Middle frontal gyrus (tissue), 1 donor: ENCODE results near the gene RPP40.
"Not testable (repeated sequence)": the region's sequence is repeated elsewhere in the genome, so short reads cannot be mapped to it uniquely, and the experiment has no call there.

Experiments used
- DNase-seq: peaks from one replicate; pipeline ENCODE4 v3.0.0-alpha.2; 2015; ENCODE audit warnings: low spot score; ENCODE audit errors: extremely low spot score

Gene RPP40

DNA sequence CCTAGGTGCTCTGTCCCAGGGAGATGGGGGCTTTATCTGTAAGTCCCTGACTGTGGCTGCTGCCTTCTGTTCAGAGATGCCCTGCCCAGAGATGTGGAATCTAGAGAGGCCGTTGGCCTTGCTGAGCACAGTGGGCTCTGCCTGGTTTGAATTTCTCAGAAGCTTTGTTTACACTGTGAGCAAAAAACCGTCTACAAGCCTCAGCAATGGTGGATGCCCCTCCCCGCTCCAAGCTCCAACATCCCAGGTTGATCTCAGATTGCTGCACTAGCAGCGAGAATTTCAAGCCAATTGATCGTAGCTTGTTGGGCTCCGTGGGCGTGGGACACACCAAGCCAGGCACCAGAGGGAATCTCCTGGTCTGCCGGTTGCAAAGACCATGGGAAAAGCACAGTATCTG lies 16.3 kb upstream of the RPP40 start:
- no peak for DNase-seq

DNA sequence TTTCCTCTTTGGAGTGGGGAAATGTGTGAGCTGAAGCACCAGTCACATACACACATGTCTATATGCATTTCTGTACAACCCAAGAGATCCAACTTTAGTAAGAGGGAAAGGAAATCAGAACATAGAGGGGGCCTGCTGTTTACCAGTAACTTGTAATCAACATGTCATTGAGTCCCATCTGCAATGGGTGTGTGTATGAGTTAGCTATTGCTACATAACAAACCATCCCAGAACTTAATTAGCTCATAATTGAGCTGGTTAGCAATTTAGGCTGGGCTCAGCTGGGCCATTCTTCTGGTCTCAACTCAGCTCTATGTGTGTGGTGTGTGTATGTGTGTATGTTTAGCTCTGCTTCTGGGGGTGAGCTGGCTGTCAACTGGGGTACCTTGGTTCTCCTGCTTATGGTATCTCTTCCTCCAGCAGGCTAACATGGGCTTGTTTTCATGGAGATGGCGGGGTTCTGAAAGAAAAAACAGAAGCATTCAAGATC lies 10.3 kb upstream of the RPP40 start:
- DNase-seq: no peak

DNA sequence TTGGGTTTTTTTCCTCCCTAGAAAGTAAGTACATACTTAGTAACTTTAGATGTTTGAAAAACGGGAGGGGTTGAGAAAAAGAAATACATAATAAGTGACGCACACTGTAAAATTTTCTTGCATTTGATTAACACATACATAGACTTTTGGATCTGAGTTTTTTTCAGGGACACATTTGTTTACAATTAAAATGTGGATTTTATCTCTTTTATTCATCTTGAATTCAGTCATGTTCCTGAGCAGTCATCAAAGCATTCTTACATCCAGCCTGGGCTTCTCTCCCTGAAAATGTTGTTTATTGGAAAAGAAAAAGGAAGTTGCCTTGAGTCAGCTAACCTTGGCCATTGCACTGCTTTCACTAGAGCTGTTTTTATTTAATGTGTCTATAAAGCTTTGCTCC lies 8.7 kb upstream of the RPP40 start:
- DNase-seq: no peak

DNA sequence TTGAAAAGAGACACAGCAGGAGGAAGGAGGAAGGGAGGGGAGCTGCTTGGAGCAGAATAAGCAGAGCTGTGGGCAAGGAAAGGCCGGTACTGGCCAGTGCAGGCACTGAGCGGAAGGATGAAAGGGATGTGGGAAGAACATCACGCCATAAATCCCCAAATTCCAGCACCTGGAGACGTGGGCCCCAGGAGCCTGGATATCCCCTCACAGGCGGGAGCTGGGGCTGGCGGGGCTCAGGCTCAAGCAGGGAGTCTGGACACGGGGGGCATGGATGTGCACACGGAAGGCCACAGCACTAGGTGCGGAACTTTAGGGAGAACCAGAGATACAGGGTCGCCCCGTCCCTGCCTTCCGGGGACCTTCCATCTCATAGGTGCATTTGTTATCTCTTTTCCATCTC lies 7.5 kb upstream of the RPP40 start:
- DNase-seq: no peak

DNA sequence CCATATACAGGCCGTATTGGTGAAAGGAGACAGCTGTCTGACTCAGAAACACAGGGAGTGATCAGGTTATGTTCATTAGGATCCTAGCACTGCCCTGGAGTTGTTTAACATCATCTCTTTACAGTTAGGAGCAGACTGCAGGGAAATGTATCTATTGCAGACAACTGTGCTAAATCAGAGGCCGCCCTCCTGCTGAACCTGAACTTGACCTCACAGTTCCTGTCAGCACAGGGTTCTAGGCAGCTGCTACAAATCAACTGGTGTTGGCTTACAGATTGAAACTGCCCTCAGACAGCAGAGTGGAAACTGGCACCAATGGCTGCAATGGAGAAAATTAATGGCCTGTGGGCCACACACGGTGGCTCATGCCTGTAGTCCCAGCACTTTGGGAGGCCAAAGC lies 3.7 kb upstream of the RPP40 start:
- DNase-seq: no peak

DNA sequence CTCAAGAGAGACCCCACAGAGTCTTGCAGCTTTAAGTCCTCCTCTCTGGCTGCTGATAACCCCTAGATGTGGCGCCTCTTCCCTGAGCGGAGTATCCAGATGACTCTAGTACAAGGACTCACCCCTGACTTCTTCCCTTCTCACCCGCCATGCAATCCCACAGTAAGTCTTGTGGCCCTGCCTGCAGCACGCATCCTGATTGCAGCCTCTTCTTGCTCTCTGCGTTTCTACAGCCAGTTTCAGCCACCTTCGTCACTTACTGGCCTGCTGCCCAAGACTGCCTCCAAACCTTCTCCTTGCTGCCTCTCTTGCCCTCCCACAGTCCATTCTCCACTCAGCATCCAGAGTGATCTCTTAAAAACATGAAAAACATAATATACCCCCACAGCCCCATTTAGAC lies 2.4 kb upstream of the RPP40 start:
- DNase-seq: no peak

DNA sequence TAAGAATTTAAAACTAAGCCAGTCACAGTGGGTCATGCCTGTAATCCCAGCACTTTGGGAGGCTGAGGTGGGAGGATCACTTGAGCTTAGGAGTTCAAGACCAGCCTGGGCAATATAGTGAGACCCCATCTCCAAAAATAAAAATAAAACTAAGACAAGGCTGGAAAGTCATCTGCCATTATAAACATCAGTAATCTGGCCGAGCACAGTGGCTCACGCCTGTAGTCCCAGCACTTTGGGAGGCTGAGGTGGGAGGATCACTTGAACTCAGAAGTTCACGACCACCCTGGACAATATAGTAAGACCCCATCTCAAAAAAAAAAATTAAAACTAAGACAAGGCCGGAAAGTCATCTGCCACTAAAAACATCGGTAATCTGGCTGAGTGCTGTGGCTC lies 1.2 kb upstream of the RPP40 start:
- DNase-seq: not testable (repeated sequence)

DNA sequence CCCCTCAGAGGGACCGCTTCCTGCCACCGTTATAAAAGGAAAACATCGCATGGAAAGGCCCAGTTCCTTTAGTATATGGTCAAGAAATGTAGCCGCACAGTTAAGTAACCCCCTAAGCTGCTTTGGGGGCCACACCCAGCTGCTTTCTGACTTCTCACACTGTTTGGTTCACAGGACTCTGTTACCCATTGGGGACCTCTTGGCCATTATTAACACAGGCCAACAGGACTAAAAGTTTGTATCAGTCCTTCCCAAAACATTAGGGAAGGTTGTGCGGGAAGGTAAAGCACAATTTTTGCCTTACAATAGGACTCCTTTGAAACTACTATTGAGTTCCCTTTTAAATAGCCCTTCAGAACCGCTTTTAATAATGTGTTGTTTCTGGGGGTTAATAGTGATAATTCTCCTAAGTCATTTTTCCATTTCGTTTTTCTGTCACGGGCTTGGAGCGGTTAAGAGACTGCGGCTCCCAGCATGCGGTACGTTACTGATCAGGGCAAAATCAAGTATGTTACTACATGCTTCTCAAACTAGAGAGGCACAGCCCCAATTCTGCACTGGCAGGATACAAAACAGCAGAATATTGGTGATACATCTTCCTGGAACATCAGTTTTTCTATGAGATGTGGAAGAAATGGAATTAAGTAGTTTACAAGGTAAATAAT lies 668 bp upstream of the RPP40 start:
- no peak for DNase-seq

DNA sequence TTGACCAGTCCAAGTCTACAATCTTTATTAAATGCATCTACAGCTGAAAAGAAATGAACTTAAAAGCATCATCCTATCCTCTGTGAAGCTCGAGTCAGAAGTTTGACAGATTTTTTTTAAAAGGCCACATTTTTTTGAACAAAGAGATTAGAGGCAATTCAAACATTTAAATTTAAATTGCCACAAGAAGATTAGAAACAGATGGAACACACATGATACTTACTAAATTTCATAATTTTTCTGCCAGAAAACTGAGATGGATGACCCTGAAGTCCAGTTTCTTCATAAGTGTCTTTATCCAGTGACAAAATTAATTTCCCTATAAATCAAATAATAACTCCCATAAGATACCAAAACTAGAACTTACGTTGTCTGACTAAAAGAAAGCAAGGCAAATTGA lies 4.3 kb downstream of the RPP40 start:
- no peak for DNase-seq

DNA sequence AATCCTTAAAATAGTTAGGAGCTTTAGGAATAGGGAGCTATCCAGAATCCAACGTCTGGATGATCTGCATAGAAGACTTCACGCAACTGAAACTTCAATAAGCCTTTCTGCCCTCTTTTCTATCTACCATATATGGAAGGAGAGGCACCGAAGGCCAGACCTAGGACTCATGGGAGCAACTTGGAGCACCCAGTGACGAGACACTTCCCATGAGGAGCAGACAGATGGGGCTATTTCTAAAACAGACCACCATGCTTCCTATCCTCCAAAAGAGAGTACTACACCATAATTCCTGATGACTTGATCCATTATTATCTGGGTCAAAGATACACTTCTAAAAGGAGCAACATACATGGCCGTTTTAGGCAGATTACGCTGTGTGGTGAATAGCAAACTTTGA lies 6.0 kb downstream of the RPP40 start:
- no peak for DNase-seq

DNA sequence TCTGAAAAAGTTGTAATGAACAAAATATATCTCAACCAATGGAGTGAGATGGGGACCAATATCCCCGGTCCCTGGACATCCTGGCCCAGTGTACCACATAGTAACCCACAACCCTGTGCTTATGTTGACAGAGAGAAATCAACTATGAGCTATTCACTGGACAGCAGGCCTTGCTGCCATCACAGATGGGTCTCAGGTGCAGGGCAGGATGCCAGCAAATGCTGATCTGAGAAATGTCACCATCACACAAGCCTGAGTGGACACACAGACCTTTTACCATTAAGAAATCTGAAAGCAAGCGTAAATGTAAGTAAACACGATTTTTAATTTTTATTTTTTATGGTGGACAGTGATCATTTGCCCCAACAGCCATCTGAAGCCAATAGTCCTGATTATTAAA lies 9.1 kb downstream of the RPP40 start:
- DNase-seq: no peak

DNA sequence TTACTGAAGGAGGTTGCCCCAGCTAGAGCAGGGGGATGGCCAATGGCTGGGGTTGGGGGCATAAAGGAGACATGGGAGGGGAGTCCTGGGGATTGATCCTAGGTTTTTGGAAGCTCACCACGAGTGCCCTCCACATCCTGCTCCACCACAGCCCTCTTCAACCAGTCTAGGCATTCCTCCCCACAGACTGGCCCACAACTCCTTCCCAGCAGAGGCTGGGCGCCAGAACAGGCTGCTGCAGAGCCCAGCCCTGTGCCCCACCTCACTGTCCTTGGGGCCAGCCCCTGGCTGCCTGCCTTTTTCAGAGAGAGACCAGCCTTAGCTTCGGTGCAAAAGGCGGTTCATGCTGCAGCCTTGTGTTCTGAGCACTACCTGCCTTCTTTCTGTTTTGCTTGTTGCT lies 16.4 kb downstream of the RPP40 start:
- DNase-seq: no peak

DNA sequence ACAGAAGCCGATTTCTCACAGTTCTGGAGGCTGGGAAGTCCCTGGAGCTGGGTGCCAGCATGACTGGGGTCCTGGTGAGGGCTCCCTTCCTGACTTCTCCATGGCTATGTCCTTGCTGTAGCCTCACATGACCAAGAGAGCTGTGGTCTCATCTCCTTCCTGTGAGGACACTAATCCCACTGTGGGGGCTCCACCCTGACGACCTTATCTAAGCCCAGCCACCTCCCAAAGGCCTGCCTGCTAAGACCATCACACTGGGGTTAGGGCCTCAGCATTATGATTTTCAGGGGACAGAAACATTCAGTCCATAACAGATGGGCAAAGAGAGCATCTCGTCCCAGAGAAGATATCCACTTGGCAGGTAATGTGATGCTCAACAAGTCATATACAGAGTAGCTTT lies 16.8 kb downstream of the RPP40 start:
- no peak for DNase-seq

DNA sequence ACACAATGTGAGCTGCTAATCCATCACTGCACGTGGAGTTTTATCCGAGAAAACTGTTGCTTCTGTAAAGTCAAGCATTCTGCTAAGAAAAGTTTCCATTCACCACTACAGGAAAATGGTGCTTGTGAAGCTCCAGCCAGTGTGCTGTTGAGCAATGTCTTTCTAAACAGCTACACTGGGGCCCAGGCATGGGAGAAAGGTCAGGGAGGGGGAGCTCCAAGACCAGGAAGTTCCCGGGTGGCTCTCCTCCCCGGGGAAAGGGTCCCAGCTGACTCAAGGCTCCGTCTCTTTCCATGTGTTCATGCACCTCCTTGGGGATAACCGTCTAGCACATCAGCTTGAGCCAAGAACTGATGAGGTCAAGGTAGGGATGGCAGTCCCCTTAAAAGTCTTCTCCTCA lies 20.5 kb downstream of the RPP40 start:
- no peak for DNase-seq

DNA sequence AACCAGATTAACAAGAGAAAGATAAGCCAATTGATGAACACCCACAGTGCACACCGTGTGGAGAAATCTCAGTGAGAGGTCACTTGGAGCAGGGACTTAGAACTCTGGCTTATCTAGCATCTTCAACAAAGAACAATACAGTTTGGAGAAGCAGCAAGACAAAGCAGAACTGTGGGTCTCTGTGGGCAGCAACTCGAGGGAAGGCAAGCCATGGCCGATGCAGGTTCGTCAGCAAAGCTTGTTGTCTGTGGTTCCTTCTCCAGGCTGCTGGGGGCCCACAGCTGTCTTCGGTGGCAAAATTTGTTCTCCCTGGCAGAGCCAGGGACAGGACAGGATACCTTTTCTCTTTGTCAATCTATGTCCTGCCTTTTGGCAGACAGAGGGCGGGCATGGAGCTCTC lies 22.1 kb downstream of the RPP40 start:
- no peak for DNase-seq

DNA sequence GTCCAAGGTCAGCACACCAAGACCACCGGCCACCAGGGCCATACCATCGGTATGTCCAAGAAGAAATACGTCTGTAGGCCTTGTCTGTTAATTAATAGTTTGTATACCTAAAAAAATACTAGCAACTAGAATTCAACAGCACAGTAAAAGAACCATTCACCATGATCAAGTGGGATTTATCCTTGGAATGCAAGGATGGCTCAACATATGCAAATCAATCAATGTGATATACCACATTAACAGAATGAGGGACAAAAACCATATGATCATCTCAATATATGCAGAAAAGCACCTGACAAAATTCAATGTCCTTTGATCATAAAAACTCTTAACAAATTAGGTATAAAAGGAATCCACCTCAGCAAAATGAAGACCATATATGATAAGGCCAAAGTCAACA lies 24.4 kb downstream of the RPP40 start:
- DNase-seq: no peak

DNA sequence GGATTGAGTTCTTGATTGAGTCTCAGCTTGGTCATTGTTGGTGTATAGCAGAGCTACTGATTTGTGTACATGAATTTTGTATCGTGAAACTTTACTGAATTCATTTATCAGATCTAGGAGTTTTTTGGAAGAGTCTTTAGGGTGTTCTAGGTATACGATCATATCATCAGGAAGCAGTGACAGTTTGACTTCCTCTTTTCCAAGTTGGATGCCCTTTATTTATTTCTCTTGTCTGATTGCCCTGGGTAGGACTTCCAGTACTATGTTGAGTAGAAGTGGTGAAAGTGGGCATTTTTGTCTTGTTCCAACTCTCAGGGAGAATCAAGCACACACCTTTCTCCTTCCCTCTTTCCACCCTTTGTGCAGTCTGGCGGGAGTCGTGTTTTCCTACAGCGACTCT lies 26.4 kb downstream of the RPP40 start:
- DNase-seq: no peak

DNA sequence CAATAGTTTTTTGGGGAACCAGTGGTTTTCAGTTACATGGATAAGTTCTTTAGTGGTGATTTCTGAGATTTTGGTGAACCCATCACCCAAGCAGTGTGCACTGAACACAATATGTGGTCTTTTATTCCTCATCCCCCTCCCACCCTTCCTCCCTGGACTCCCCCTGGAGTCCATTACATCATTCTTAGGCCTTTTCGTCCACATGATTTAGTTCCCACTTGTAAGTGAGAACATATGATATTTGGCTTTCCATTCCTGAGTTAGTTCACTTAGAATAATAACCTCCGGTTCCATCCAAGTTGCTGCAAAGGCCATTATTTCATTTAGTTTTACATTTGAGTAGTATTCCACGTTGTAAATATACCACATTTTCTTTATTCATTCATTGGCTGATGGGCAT lies 28.3 kb downstream of the RPP40 start:
- DNase-seq: no peak

DNA sequence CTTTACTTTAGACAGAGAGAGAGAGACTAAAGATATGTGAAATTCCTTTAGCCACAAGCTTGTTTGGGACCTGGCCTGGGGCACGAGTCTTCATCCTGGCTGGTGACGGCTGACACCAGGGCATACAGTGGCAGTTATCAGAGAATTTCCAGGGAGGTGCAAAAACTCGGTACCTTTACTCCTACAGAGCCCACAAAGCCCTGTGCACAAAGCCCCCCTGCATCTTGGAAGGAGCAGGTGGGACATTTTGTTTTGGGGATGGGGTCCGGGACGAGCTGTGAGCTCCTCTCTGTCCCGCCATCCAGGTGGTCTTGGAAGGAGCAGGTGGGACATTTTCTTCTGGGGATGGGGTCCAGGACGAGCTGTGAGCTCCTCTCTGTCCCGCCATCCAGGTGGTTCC lies 28.9 kb downstream of the RPP40 start:
- DNase-seq: no peak

DNA sequence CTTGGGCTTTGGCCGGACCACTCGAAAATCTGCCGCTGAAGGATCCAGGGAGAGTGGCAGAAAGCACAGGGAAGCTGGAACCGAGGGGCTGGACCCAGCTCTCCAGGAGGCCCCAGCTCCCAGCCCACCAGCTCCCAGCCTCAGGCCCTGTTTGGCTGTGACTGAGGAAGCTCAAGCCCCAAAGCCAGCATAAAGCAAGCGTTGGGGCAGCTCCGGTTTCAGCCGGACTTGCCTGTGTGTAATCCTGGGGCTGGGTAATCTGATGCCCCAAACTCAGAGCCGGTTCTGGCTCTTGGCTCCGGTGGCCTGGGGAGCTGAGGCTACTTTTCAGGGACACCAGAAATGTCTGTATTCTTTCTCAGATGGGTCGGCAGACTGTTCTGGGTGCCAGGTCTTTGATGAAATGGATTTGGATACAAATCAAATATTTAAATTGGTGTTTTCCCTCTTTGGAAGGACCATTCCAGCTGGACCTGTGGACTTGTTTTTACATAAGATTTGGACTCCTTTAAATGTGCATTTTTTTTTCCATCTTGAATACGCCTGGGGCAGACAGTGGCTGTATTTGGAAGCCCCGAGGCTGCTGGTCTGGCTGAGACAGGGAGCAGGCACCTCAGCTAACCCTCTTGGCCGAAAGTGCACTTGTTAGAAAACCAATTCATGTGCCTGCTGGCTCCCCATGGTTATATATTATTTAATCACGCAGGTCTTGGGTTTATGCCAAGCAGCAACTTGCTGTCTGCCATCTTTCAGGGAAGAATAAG lies 29.7 kb downstream of the RPP40 start:
- no peak for DNase-seq

DNA sequence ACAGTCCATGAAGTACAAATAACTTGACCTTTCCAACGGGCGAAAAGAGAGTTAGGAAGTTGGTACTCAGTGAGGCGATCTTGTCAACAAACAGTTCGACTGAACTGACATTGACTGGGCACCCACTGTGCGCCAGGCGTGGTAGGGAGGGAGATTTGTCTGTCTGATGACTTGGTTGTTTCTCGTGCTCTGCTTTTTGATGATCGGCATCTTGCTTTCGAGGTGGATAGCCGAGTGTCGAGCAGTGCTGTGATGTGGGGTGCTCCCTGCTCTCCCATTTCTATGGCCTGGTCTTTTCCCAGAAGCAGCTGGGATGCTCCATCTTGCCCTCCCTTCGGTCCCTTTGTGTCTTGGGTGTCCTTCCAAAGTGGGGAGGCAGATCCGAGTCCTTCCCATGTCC lies 30.4 kb downstream of the RPP40 start:
- DNase-seq: no peak

DNA sequence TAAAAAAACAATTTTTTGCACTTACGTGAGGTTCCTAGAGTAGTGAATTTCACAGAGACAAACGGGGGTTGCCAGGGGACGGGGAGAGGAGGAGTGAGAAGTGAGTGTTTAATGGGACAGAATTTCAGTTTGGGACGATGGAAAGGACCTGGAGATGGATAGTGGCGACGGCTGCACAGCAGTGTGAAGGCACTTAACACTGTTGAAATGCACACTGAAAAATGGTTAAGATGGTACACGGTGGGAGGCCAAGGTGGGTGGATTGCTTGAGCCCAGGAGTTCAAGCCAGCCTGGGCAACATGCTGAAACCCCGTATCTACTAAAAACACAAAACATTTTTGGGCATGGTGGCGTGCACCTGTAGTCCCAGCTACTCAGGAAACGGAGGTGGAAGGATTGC lies 31.4 kb downstream of the RPP40 start:
- no peak for DNase-seq

DNA sequence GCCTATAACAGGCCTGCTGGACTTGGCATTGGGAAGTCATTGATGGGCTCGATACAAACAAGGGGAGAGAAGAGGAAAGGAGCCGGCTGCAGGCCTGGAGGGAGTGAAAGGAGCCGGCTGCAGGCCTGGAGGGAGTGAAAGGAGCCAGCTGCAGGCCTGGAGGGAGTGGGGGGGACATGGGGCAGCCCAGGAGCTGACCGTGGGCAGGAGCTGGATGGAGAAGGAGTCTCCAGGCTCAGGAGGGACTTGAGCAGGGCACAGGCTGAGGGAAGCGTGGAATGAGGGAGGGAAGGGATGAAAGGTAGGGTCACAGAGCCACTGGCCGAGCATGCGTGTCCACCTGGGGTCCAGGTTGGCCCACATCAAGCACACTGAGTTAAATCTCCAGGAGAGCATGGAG lies 32.0 kb downstream of the RPP40 start:
- no peak for DNase-seq
